ENCODE data around the gene DPP3.
"Not testable (repeated sequence)": the region's sequence is repeated elsewhere in the genome, so short reads cannot be mapped to it uniquely, and the experiment has no call there.

DNA sequence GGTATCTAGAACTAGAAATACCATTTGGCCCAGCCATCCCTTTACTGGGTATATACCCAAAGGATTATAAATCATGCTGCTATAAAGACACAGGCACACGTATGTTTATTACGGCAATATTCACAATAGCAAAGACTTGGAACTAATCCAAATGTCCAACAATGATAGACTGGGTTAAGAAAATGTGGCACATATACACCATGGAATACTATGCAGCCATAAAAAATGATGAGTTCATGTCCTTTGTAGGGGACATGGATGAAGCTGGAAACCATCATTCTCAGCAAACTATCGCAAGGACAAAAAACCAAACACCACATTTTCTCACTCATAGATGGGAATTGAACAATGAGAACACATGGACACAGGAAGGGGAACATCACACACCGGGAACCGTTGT, 16.1 kb upstream of the DPP3 start:
- TF ChIP-seq, protein P1, sequence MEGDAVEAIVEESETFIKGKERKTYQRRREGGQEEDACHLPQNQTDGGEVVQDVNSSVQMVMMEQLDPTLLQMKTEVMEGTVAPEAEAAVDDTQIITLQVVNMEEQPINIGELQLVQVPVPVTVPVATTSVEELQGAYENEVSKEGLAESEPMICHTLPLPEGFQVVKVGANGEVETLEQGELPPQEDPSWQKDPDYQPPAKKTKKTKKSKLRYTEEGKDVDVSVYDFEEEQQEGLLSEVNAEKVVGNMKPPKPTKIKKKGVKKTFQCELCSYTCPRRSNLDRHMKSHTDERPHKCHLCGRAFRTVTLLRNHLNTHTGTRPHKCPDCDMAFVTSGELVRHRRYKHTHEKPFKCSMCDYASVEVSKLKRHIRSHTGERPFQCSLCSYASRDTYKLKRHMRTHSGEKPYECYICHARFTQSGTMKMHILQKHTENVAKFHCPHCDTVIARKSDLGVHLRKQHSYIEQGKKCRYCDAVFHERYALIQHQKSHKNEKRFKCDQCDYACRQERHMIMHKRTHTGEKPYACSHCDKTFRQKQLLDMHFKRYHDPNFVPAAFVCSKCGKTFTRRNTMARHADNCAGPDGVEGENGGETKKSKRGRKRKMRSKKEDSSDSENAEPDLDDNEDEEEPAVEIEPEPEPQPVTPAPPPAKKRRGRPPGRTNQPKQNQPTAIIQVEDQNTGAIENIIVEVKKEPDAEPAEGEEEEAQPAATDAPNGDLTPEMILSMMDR (IDR thresholded peaks at IDR 0.05) = not testable (repeated sequence)
- not testable (repeated sequence) for TF ChIP-seq POLR2A (IDR thresholded peaks at IDR 0.05)

Data from right lobe of liver (tissue), 4 donors.